ENCODE data around the gene CLEC17A.
"Not testable (repeated sequence)": the region's sequence is repeated elsewhere in the genome, so short reads cannot be mapped to it uniquely, and the experiment has no call there.

DNA sequence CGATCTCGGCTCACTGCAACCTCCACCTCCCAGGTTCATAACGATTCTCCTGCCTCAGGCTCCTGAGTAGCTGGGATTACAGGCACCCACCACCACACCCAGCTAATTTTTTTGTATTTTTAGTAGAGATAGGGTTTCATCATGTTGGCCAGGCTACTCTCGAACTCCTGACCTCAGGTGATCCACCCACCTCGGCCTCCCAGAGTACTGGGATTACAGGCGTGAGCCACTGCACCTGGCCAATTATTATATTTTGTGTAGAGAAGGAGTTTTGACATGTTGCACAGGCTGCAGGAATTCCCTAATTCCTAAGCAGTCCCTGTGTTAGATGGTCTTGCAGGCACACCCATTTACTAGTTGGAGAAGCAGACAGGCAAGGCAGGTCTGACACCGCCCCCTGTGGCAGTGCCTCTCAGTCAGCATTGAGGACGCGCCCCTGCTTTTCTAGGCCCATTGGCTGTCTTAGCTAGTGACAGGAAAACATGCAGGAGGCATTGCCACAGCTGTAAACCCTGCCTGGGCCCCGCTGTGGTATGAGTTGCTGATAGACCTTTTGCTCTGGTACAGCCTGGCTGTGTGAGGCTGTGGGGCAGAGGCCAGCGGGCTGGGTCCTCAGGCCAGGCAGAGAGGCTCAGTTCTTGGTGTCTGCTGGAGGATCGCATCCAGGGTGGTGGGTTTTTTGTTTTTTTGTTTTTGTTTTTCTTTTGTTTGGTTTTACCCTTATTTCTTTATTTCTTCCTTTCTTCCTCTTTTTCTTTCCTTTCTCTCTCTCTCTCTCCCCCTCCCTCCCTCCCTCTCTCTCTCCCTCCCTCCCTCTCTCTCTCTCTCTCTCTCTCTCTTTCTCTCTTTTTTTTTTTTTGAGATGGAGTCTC, 31.5 kb upstream of the CLEC17A start:
- not testable (repeated sequence) for TF ChIP-seq EZH2 (IDR thresholded peaks at IDR 0.05; ENCODE audit: insufficient read depth, poor library complexity, severe bottlenecking); EZH2phosphoT487 (IDR thresholded peaks at IDR 0.05; ENCODE audit: insufficient read depth, low read depth)
